ENCODE measurements around the gene MMP20. TPM values are rescaled to one million over a fixed set of nuclear protein-coding genes. Genes with fewer than 3 reads are reported as not detected.
A peak's percentile ranks its signal among the peaks of the same experiment; 100 is the strongest.

MMP20 gene
- polyA plus RNA-seq, 1 of the 3 experiments (the other 2 are of a cell fraction), result not detected

DNA sequence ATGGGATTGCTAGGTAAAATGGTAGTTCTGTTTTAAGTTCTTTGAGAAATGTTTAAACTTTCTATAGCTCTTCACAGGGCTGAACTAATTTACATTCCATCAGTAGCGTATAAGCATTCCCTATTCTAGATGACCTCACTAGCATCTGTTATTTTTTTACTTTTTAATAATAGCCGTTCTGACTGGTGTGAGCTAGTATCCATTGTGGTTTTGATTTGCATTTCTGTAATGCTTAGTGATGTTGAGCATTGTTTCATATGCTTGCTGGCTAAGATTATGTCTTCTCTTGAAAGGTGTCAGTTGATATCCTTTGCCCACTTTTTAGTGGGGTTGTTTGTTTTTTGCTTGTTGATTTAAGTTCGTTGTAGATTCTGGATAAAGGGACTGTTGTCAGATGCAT, 44.5 kb upstream of the MMP20 start (continued):
- TF ChIP-seq, protein P1, sequence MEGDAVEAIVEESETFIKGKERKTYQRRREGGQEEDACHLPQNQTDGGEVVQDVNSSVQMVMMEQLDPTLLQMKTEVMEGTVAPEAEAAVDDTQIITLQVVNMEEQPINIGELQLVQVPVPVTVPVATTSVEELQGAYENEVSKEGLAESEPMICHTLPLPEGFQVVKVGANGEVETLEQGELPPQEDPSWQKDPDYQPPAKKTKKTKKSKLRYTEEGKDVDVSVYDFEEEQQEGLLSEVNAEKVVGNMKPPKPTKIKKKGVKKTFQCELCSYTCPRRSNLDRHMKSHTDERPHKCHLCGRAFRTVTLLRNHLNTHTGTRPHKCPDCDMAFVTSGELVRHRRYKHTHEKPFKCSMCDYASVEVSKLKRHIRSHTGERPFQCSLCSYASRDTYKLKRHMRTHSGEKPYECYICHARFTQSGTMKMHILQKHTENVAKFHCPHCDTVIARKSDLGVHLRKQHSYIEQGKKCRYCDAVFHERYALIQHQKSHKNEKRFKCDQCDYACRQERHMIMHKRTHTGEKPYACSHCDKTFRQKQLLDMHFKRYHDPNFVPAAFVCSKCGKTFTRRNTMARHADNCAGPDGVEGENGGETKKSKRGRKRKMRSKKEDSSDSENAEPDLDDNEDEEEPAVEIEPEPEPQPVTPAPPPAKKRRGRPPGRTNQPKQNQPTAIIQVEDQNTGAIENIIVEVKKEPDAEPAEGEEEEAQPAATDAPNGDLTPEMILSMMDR (IDR thresholded peaks at IDR 0.05), result no peak

DNA sequence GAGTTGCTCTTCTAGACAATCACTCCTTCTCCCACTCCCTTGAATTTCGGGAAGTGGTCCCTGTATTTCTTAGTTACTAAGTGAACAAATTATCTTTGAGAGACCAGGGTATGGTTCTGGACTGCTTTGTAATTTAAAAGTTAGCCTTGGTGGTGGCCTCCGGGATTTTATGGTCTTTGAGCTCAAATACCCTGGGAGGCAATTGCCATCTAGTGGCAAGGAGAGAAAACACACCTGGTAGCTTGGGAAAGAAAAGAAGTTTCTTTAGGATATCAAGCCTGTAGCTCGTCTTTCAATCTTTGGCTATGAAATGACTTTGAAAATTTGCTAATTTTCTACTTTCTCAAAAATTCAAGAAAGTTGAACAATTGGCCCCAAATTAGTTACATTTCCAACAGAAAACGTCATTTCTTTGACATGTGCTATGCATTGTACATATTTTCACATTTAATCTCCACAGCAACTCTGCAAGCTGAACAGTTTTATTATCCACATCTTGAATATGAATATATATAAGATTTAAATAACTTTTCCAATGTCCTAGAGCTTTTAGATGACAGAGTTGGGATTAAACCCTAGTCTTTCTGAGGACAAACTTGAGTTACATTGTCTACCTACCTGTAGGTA, 41.3 kb upstream of the MMP20 start:
- Histone ChIP-seq H3K4me2 (no peak overlapping the region), H3K4me3 (ENCODE audit: low read depth in 2 of 2, low read length in 1 of 2) (no peak overlapping the region; a peak in 1 of 4 replicates), H4K20me1 (ENCODE audit: insufficient read depth) (no peaks in the 10 kb centered on the region), H3K27ac (ENCODE audit: low read depth in 2 of 2, low read length in 1 of 2) (no peak overlapping the region), H3K27me3 (ENCODE audit: insufficient read depth) (no peaks in the 10 kb centered on the region), H3K9me3 (no peaks in the 10 kb centered on the region), H2AFZ (ENCODE audit: low read depth) (peak overlapping the region; percentile 35; the same call in 1 of the 2 replicates), H3K9me2 (no peaks in the 10 kb centered on the region), H3K79me2 (ENCODE audit: insufficient read depth) (no peaks in the 10 kb centered on the region), H3K36me3 (replicated peaks in 1 of 2; ENCODE audit: control insufficient read depth in 1 of 2, insufficient read depth in 2 of 2, low read length in 1 of 2) (no peaks in the 10 kb centered on the region), H3K9ac (no peak overlapping the region), H3F3A (replicated peaks; ENCODE audit: insufficient read depth) (no peaks in the 10 kb centered on the region), H3K4me1 (ENCODE audit: control insufficient read depth in 1 of 2, insufficient read depth in 2 of 2, low read depth in 1 of 2, low read length in 1 of 2) (no peaks in the 10 kb centered on the region)
- 1% methylated on average over 4 of the region's 4 CpGs for WGBS (ENCODE audit: low lambda C conversion rate)
- ChIA-PET POLR2A (no interaction called here), CTCF (interaction anchor here (0.5 to 3.7 kb wide), 26 partner anchors 9 to 722 kb away, joined by 3 to 24 read pairs (median 4); no protein-coding TSS in a partner anchor)
- peak; percentile 34 for DNase-seq
- TF ChIP-seq, protein P2, sequence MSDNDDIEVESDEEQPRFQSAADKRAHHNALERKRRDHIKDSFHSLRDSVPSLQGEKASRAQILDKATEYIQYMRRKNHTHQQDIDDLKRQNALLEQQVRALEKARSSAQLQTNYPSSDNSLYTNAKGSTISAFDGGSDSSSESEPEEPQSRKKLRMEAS (IDR thresholded peaks at IDR 0.05; ENCODE audit: low read depth), result no peak
- TF ChIP-seq GABPA (IDR thresholded peaks at IDR 0.05; ENCODE audit: low read depth), result no peak
- TF ChIP-seq, protein P3, sequence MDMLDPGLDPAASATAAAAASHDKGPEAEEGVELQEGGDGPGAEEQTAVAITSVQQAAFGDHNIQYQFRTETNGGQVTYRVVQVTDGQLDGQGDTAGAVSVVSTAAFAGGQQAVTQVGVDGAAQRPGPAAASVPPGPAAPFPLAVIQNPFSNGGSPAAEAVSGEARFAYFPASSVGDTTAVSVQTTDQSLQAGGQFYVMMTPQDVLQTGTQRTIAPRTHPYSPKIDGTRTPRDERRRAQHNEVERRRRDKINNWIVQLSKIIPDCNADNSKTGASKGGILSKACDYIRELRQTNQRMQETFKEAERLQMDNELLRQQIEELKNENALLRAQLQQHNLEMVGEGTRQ (IDR thresholded peaks at IDR 0.05; ENCODE audit: borderline replicate concordance, low read depth, low read length), result no peak
- no peak for TF ChIP-seq EZH2phosphoT487 (IDR thresholded peaks at IDR 0.05; ENCODE audit: borderline replicate concordance, low read depth)
- TF ChIP-seq, protein P1 (IDR thresholded peaks at IDR 0.05), result peak; percentile 88
- TF ChIP-seq, protein P4, sequence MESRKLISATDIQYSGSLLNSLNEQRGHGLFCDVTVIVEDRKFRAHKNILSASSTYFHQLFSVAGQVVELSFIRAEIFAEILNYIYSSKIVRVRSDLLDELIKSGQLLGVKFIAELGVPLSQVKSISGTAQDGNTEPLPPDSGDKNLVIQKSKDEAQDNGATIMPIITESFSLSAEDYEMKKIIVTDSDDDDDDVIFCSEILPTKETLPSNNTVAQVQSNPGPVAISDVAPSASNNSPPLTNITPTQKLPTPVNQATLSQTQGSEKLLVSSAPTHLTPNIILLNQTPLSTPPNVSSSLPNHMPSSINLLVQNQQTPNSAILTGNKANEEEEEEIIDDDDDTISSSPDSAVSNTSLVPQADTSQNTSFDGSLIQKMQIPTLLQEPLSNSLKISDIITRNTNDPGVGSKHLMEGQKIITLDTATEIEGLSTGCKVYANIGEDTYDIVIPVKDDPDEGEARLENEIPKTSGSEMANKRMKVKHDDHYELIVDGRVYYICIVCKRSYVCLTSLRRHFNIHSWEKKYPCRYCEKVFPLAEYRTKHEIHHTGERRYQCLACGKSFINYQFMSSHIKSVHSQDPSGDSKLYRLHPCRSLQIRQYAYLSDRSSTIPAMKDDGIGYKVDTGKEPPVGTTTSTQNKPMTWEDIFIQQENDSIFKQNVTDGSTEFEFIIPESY (IDR thresholded peaks at IDR 0.05; ENCODE audit: borderline replicate concordance, low read depth), result no peak
- TF ChIP-seq, protein P5, sequence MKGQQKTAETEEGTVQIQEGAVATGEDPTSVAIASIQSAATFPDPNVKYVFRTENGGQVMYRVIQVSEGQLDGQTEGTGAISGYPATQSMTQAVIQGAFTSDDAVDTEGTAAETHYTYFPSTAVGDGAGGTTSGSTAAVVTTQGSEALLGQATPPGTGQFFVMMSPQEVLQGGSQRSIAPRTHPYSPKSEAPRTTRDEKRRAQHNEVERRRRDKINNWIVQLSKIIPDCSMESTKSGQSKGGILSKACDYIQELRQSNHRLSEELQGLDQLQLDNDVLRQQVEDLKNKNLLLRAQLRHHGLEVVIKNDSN (IDR thresholded peaks at IDR 0.05; ENCODE audit: borderline replicate concordance, low read depth), result no peak
- TF ChIP-seq SMC3 (IDR thresholded peaks at IDR 0.05; ENCODE audit: low read depth, low read length), result peak; percentile 68
- TF ChIP-seq RAD21 (IDR thresholded peaks at IDR 0.05; ENCODE audit: low read length), result peak; percentile 80
- TF ChIP-seq, protein P6, sequence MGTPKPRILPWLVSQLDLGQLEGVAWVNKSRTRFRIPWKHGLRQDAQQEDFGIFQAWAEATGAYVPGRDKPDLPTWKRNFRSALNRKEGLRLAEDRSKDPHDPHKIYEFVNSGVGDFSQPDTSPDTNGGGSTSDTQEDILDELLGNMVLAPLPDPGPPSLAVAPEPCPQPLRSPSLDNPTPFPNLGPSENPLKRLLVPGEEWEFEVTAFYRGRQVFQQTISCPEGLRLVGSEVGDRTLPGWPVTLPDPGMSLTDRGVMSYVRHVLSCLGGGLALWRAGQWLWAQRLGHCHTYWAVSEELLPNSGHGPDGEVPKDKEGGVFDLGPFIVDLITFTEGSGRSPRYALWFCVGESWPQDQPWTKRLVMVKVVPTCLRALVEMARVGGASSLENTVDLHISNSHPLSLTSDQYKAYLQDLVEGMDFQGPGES (IDR thresholded peaks at IDR 0.05; ENCODE audit: low read depth, low read length), result no peak

All from SK-N-SH (cell line).